ENCODE measurements around the gene APP.

APP gene

GRCh38 chr21:26194326-26194725 lies 23.8 kb upstream of the APP start:
- DNase-seq (ENCODE audit: low read depth), result no peak
- H3K4me3 ChIP-seq (ENCODE audit: low read depth, low read length), result no peak overlapping the region
- TF ChIP-seq CTCF (conservative IDR thresholded peaks at IDR 0.05; ENCODE audit: low read depth, low read length), result no peak

- TF ChIP-seq CTCF (conservative IDR thresholded peaks at IDR 0.05; ENCODE audit: low read depth, low read length), result no peak
- no peak for DNase-seq (ENCODE audit: low read depth)
- no peak overlapping the region for H3K4me3 ChIP-seq (ENCODE audit: low read depth, low read length)
Observed at GRCh38 chr21:26191609-26192008, 21.0 kb upstream of the APP start.

GRCh38 chr21:26188422-26188821 lies 17.9 kb upstream of the APP start:
- no peak for TF ChIP-seq CTCF (conservative IDR thresholded peaks at IDR 0.05; ENCODE audit: low read depth, low read length)
- no peak for DNase-seq (ENCODE audit: low read depth)

GRCh38 chr21:26185446-26185845 lies 14.9 kb upstream of the APP start:
- TF ChIP-seq CTCF (conservative IDR thresholded peaks at IDR 0.05; ENCODE audit: low read depth, low read length), result no peak
- DNase-seq (ENCODE audit: low read depth), result no peak
- no peak overlapping the region for H3K4me3 ChIP-seq (ENCODE audit: low read depth, low read length)

More at GRCh38 chr21:26188422-26188821, 17.9 kb upstream of the APP start:
- H3K4me3 ChIP-seq (ENCODE audit: low read depth, low read length), result no peak overlapping the region

GRCh38 chr21:26185021-26185420 lies 14.5 kb upstream of the APP start:
- no peak for DNase-seq (ENCODE audit: low read depth)
- TF ChIP-seq CTCF (conservative IDR thresholded peaks at IDR 0.05; ENCODE audit: low read depth, low read length), result no peak
- no peak overlapping the region for H3K4me3 ChIP-seq (ENCODE audit: low read depth, low read length)

- DNase-seq (ENCODE audit: low read depth), result no peak
- H3K4me3 ChIP-seq (ENCODE audit: low read depth, low read length), result no peak overlapping the region
- TF ChIP-seq CTCF (conservative IDR thresholded peaks at IDR 0.05; ENCODE audit: low read depth, low read length), result no peak
Observed at GRCh38 chr21:26179501-26179900, 8.9 kb upstream of the APP start.

GRCh38 chr21:26177746-26178426 lies 7.3 kb upstream of the APP start:
- no peak overlapping the region for H3K4me3 ChIP-seq (ENCODE audit: low read depth, low read length)
- TF ChIP-seq CTCF (conservative IDR thresholded peaks at IDR 0.05; ENCODE audit: low read depth, low read length), result no peak
- DNase-seq (ENCODE audit: low read depth), result no peak

Data from choroid plexus epithelial cell (primary cell).